ENCODE data around the gene ANKS1A.

DNA sequence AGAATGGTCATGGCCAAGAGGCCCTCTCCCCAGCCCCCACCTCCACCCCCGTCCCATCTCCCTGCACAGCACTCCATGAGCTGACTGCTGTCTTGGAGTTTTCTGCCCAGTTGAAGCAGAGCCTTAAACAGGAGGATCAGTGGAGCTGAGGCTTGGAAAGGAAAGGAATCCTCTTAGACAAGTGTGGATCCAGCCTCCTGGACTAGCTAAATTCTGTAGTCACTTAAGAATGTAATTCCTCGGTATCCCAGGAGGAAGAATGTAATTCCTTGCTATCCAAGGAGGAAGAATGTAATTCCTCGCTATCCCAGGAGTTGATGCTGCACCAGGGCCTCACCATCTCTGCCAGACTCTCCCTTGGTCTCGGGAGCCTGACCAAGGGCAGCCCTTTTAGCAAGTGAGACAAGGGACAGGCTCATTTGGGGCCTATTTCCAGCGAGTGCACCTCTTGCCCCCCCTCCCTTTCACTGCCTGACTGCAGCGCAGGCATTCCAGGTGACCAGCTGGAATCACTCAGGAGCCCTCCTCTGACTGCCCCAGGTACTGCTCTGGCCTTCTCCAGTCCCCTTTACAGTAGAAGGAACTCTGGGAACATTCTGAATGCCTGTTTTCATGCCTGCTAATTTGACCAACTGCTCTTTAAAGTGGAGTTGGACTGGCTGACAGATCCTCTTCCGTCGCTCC, 175.8 kb downstream of the ANKS1A start:
- no peak for TF ChIP-seq RFX5 (IDR thresholded peaks at IDR 0.05)
- TF ChIP-seq MAZ (IDR thresholded peaks at IDR 0.05; ENCODE audit: borderline replicate concordance, low read depth, low read length) = no peak
- TF ChIP-seq CTCF (IDR thresholded peaks at IDR 0.05) = no peak
- TF ChIP-seq EP300 (IDR thresholded peaks at IDR 0.05) = no peak
- no peak for TF ChIP-seq ELK1 (IDR thresholded peaks at IDR 0.05; ENCODE audit: low read depth, low read length)

Data from A549 (cell line).